Stomach smooth muscle (tissue), 2 donors: ENCODE measurements around the gene ZAP70.

ENCODE experiments used
- H3K27ac ChIP-seq: one replicate; pipeline ENCODE4 v1.7.0; 2013; ENCODE audit warnings: mild to moderate bottlenecking, low read length, inconsistent platforms
- H3K27me3 ChIP-seq, 2 donors: one replicate each; pipeline ENCODE4 v1.7.0; 2013; ENCODE audit warnings: low read length in 2 of 2; ENCODE audit not compliant: insufficient read depth in 2 of 2, control insufficient read depth in 1 of 2
- H3K36me3 ChIP-seq, 2 donors: one replicate each; pipeline ENCODE4 v1.7.0; 2013; ENCODE audit warnings: low read length in 2 of 2; ENCODE audit not compliant: control insufficient read depth in 2 of 2, insufficient read depth in 2 of 2
- H3K4me1 ChIP-seq: one replicate; pipeline ENCODE4 v1.7.0; 2013; ENCODE audit warnings: low read length; ENCODE audit not compliant: control insufficient read depth, insufficient read depth
- H3K4me3 ChIP-seq, 2 donors: one replicate each; pipeline ENCODE4 v1.7.0; 2013; ENCODE audit warnings: low read length in 2 of 2
- H3K9ac ChIP-seq, 2 donors: one replicate each; pipeline ENCODE4 v1.7.0; 2013; ENCODE audit warnings: low read length in 2 of 2, mild to moderate bottlenecking in 1 of 2
- H3K9me3 ChIP-seq, 2 donors: one replicate each; pipeline ENCODE4 v1.7.0; 2013; ENCODE audit warnings: low read length in 2 of 2; ENCODE audit not compliant: control insufficient read depth in 2 of 2
- donor health status: healthy.
- donor health status: Pancreatic carcinoma.

ZAP70 gene

DNA sequence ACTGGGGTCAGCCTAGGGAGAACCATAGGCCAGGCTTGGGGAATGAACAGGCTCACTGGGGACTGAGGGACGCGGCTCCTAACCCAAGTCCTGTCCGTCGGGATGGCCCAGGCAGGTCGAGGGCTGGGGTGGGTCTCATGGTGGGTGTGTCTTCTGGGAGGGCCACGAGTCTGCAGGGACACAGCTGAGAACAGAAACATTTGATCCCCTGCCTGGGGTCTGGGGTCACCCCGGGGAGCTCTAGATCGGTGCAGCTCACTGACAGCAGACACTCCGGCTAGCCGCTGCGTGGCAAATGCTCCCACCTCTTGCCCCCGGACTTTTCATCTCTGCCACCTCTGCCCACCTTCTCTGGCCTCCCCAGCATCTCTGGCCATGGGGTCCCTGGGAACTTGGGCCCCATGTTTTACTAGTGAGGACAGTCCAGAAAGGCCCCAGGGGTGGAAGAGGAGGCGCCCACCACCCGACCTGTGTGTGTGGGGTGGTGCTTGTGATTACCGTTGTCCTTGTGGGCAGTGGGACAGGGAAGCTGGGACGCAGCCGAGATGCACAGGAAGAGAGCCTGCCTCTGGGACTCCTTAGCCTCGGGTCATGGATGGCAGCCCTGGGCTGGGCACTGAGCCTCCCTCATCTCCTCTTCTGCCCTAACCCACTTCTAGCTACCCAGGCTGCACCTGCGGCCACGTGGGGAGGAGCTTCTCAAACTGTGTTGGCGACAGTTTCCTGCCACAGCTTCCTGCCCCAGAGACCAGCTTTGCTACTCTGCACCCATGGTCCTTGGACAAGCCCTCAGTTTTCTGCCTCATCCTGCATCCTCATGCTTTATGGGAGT is 4.9 kb downstream of the ZAP70 start:
- H3K4me3 ChIP-seq: no peak overlapping the region

DNA sequence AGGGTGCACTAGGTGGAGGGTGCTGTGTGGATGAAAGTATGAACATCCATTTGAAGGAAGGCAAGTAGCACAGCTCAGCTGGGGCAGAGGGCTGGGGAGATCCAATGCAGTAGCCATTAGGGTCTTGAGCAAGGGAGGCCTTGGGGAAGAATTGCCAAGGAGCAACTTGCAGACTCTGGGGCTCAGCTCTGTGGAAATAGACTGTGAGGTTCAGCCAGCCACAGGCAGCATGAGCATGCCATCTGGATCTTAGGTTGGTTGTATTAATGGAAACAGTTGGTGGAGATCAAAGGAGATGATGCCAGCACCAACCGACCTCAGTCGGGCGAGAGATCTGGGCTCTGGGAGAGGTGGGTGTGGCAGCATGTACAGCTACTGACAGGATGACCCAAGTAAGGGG is 5.6 kb downstream of the ZAP70 start:
- Histone ChIP-seq H3K27me3 (peaks cover 0 to 3% of the 10 kb centered on the region in 2 donors), H3K4me3 (no peak overlapping the region)

More for the DNA sequence above, 4.9 kb downstream of the ZAP70 start:
- Histone ChIP-seq H3K9me3 (no peaks in the 10 kb centered on the region), H3K9ac (no peak overlapping the region), H3K27ac (no peak overlapping the region), H3K4me1 (no peaks in the 10 kb centered on the region), H3K27me3 (no peaks in the 10 kb centered on the region), H3K36me3 (no peaks in the 10 kb centered on the region)

DNA sequence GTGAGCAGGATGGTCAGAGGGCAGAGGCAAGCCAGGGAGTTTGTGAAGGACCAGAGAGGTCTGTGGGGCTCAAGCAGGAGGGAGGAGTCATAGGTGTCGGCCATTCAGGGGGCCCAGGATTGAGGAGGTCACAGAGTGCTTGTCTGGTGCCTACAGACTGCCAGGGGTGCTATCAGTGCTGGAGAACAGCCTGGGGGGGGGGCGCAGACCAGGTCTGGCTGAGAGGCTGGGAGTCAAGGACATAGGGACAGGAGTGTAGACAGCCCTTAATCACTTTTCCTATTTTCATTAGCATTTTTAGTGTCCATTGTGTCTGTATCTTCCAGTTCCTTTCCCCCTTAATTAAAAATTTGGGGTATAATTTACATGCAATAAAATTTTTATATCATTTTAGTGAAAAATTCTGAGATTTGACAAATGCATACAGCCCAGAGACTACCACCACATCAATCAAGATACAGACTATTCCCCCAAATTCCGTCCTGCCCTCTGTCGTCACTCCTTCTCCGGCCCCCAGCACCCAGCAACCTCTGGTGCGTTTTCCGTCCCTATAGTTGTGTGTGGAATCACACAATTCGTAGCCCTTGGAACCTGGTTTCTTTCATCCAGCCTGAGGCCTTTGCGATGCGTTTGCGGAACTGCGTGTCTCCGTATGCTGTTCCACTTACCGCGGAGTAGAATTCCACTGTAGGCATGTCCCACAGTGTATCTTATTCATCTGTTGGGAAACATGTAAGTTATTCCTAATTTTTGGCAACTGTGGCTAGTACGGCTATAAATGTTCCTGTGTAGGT is 6.2 kb downstream of the ZAP70 start:
- Histone ChIP-seq H3K27ac (no peak overlapping the region), H3K4me1 (no peaks in the 10 kb centered on the region)

More for the DNA sequence above, 5.6 kb downstream of the ZAP70 start:
- Histone ChIP-seq H3K27ac (no peak overlapping the region), H3K4me1 (no peaks in the 10 kb centered on the region), H3K9me3 (no peaks in the 10 kb centered on the region), H3K9ac (no peak overlapping the region), H3K36me3 (no peaks in the 10 kb centered on the region)

GRCh38 chr2:97720746-97721145 is 7.4 kb downstream of the ZAP70 start:
- Histone ChIP-seq H3K4me3 (no peak overlapping the region), H3K9ac (no peak overlapping the region)

More for the DNA sequence above, 6.2 kb downstream of the ZAP70 start:
- no peaks in the 10 kb centered on the region for H3K9me3 ChIP-seq
- H3K36me3 ChIP-seq: no peaks in the 10 kb centered on the region
- H3K27me3 ChIP-seq: peaks cover 2 to 5% of the 10 kb centered on the region in 2 donors
- H3K9ac ChIP-seq: no peak overlapping the region
- no peak overlapping the region for H3K4me3 ChIP-seq

DNA sequence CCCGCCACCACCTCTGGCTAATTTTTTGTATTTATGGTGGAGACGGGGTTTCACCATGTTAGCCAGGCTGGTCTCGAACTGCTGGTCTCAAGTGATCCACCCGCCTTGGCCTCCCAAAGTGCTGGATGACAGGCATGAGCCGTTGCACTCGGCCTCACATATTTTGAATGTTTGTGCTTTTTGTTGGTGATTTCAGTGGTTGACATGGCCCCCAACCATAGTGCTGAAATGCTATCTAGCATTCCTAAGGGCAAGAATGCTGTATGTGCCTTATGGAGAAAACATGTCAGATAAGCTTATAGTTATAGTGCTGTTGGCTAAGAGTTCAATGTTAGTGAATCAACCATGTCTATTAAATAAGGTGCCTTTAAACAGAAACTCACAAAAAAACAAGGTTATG is 8.9 kb downstream of the ZAP70 start:
- Histone ChIP-seq H3K36me3 (no peaks in the 10 kb centered on the region), H3K9me3 (no peaks in the 10 kb centered on the region), H3K27ac (no peak overlapping the region), H3K4me3 (no peak overlapping the region), H3K9ac (no peak overlapping the region), H3K27me3 (peaks cover 2 to 5% of the 10 kb centered on the region in 2 donors), H3K4me1 (no peaks in the 10 kb centered on the region)

More at GRCh38 chr2:97720746-97721145, 7.4 kb downstream of the ZAP70 start:
- Histone ChIP-seq H3K9me3 (no peaks in the 10 kb centered on the region), H3K27ac (no peak overlapping the region), H3K27me3 (peaks cover 2 to 5% of the 10 kb centered on the region in 2 donors), H3K4me1 (no peaks in the 10 kb centered on the region), H3K36me3 (no peaks in the 10 kb centered on the region)

- H3K9me3 ChIP-seq: no peaks in the 10 kb centered on the region
- H3K4me1 ChIP-seq: no peaks in the 10 kb centered on the region
- H3K4me3 ChIP-seq: no peak overlapping the region
- no peak overlapping the region for H3K27ac ChIP-seq
- no peaks in the 10 kb centered on the region for H3K36me3 ChIP-seq
- H3K9ac ChIP-seq: no peak overlapping the region
- H3K27me3 ChIP-seq: peaks cover 2 to 5% of the 10 kb centered on the region in 2 donors
Observed at GRCh38 chr2:97723156-97724072, 10.0 kb downstream of the ZAP70 start.

DNA sequence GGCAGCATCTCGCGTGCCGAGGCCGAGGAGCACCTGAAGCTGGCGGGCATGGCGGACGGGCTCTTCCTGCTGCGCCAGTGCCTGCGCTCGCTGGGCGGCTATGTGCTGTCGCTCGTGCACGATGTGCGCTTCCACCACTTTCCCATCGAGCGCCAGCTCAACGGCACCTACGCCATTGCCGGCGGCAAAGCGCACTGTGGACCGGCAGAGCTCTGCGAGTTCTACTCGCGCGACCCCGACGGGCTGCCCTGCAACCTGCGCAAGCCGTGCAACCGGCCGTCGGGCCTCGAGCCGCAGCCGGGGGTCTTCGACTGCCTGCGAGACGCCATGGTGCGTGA is 10.7 kb downstream of the ZAP70 start:
- Histone ChIP-seq H3K4me3 (no peak overlapping the region), H3K27ac (no peak overlapping the region), H3K9ac (no peak overlapping the region), H3K36me3 (no peaks in the 10 kb centered on the region), H3K9me3 (no peaks in the 10 kb centered on the region), H3K27me3 (peaks cover 2 to 5% of the 10 kb centered on the region in 2 donors), H3K4me1 (no peaks in the 10 kb centered on the region)

DNA sequence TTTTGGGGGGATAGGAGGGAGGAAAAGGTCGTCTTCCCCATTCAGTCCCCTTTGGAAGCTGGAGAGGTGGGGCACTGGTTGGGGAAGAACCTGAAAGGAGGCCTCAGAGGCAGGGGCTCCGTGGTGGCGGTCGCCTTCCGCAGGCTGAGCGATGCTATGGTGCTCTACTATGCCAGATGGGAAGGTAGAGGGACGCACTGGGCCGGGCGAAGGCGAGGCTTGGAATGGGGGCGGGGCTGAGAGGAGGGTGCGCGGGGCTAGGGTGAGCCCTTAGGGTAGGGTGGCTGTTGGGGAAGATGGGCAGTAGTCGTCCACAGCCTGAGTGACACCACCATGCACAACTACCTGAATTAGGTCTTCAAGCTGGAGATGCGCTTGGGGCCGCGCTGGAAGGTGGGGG is 11.1 kb downstream of the ZAP70 start:
- H3K36me3 ChIP-seq: no peaks in the 10 kb centered on the region
- H3K9ac ChIP-seq: no peak overlapping the region
- H3K4me1 ChIP-seq: no peaks in the 10 kb centered on the region
- peaks cover 2 to 5% of the 10 kb centered on the region in 2 donors for H3K27me3 ChIP-seq
- H3K4me3 ChIP-seq: no peak overlapping the region
- H3K27ac ChIP-seq: no peak overlapping the region
- H3K9me3 ChIP-seq: no peaks in the 10 kb centered on the region

DNA sequence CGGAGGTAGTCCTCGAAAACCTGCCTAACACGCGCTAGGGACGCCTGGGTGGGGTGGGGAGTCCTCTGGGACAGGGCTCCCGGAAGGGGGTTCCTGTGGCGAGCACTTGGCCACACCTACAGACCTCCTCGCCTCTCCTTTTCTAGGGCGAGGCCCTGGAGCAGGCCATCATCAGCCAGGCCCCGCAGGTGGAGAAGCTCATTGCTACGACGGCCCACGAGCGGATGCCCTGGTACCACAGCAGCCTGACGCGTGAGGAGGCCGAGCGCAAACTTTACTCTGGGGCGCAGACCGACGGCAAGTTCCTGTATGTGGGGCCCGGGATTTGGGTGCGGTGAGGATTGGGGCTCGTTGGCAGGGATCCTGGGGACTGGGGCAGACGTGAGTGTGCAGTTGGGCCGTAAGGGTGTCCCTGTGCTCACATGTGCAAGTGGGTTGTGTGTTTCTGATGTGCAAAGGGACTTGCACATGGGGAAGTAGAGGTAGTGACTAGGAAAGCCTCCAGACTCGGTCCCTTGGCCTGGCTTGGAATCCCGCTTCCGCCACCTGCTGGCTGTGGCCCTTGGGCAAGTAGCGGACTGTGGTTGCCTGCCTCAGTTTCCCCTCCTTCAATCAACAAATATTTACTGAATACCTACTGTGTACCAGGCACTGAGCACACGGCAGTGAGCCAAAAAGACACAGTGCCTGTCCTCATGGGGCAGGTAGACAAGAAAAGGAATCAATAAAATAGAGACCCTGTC is 11.7 kb downstream of the ZAP70 start:
- peaks cover 2 to 5% of the 10 kb centered on the region in 2 donors for H3K27me3 ChIP-seq
- H3K36me3 ChIP-seq: no peaks in the 10 kb centered on the region
- no peaks in the 10 kb centered on the region for H3K4me1 ChIP-seq
- H3K9ac ChIP-seq: no peak overlapping the region
- no peak overlapping the region for H3K27ac ChIP-seq
- H3K4me3 ChIP-seq: no peak overlapping the region
- H3K9me3 ChIP-seq: peaks cover 0 to 5% of the 10 kb centered on the region in 2 donors
